Middle frontal gyrus (tissue), 1 donor: Measurements from ENCODE around the gene LENEP.

Experiments
- DNase-seq: peaks from one replicate; pipeline ENCODE4 v3.0.0-alpha.2; 2015; ENCODE audit warnings: low spot score; ENCODE audit errors: extremely low spot score

Gene LENEP

GRCh38 chr1:155010211-155010918, 17.0 kb downstream of the LENEP start:
- DNase-seq: no peak

DNA sequence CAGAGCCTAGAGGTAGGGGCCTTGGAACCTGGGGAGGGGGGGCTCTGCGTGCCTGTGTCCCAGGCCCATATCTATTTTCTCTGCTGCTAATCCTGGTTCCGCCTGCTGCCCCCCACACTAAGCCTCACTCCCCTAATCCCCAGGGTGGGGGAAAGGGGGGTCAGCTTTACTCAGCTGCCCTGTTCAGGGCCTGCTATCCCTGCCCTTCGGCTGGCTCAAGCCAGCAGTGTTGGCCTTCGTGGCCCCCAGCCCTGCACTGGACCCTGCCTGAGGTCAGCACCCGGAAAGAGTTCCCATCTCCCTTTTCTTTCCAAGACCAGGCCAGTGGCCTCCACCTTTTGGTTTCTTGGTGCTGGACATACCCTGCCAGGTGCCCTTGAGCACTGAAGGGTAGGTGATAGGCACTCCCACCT, 17.6 kb downstream of the LENEP start:
- DNase-seq: no peak

GRCh38 chr1:155011437-155012025, 18.1 kb downstream of the LENEP start:
- DNase-seq: no peak

GRCh38 chr1:155012026-155012546, 18.7 kb downstream of the LENEP start:
- DNase-seq: peak; percentile 54

DNA sequence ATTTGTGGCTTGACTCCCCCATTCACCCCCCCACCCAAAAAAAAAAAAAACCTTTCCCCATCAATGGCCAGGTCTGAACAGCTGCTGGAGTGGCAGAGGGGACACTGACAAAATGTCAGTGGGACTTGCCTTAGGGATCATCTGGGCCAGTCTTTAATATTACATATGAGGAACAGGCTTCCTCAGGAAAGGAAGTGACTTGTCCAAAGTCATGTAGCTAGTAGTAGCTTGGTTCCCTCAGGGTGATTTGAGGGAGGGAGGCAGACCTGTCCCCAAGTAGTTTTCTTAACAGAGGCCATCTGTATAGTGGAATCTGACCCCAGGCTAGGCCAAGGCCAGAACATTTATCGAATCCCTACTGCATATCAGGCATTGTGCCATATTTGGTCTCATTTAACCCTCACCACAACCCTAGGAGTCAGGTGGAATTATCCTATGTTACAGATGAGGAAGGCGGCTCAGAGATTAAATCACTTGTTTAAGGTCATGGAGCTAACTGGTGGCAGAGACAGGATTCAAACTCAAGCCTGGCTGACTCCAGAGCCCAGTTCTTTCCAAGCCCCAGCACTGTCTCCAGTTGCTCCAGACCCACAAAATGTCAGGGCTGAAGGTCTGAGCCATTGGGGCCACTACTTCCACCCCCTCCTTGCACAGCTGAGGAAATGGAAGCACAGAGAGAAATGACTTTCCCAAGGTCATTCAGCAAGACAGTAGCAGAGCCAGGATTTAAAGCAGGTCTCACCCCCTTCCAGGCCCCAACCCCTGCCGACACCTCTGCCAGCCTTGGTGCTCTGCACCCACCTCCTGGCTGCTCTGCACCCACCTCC, 19.6 kb downstream of the LENEP start:
- no peak for DNase-seq

DNA sequence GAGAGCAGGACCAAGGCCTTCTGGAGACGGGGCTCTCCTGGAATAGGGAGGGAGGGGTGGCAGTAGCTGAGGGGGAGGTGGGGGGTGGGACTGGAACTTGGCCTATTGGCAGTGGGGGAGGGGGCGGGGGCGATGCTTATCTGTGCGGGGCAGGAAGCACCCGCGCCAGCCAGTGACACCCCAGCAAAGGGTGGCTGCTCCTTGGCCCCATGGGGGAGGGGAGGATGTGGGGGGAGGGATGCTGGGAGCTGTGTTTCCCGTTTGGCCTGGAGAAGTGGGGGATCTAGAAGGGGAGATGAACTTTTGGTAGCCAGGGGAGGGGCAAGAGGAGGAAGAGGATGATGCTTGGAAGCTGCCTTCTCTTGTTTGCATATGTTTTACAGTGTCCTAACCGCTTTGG, 20.2 kb downstream of the LENEP start:
- DNase-seq: no peak

DNA sequence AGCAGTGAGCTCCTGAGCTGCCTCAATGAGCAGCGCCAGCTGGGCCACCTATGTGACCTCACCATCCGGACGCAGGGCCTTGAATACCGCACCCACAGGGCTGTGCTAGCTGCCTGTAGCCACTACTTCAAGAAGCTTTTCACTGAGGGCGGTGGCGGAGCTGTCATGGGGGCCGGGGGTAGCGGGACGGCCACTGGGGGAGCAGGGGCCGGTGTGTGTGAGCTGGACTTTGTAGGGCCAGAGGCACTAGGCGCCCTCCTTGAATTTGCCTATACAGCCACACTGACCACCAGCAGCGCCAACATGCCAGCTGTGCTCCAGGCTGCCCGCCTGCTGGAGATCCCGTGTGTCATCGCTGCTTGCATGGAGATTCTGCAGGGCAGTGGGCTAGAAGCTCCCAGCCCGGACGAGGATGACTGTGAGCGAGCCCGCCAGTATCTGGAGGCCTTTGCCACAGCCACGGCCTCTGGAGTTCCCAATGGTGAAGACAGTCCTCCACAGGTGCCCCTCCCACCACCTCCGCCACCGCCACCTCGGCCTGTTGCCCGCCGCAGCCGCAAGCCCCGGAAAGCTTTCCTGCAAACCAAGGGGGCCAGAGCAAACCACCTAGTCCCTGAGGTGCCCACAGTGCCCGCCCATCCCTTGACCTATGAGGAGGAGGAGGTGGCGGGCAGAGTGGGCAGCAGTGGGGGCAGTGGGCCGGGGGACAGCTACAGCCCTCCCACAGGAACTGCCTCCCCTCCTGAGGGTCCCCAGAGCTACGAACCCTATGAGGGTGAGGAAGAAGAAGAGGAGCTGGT, 21.5 kb downstream of the LENEP start:
- no peak for DNase-seq

DNA sequence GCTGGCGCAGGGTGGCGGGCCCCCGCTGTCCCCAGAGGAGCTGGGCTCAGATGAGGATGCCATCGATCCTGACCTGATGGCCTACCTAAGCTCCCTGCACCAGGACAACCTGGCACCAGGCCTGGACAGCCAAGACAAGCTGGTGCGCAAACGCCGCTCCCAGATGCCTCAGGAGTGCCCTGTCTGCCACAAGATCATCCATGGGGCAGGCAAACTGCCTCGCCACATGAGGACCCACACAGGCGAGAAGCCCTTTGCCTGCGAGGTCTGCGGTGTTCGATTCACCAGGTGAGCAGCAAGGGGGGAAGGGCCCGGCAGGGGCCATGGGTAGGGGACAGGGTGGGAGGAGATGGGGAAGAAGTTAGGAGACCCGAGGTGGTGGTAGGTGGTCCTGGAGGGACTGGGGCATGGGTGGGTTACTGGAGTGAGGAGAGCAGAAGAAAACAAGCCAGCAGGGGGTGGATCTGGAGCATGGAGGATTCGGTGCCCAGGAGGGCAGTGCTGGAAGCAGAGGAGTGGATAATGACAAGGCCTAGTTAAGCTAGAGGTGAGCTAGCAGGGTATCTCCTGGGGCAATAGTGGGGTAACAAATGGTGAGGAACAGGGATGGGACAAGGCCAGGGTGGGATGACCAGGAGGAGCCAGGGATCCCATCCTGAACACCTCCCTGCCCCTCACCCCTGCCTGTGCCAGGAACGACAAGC, 22.3 kb downstream of the LENEP start:
- DNase-seq: no peak

- no peak for DNase-seq
Measured at GRCh38 chr1:155016231-155016831, 22.9 kb downstream of the LENEP start.

GRCh38 chr1:155017041-155017945, 23.9 kb downstream of the LENEP start:
- peak; percentile 69 for DNase-seq

GRCh38 chr1:155017946-155018316, 24.5 kb downstream of the LENEP start:
- no peak for DNase-seq

- DNase-seq: no peak
Measured at GRCh38 chr1:155018617-155019348, 25.4 kb downstream of the LENEP start.

- DNase-seq: no peak
Measured at GRCh38 chr1:155019377-155020245, 26.2 kb downstream of the LENEP start.

GRCh38 chr1:155022136-155022926, 28.9 kb downstream of the LENEP start:
- DNase-seq: no peak

DNA sequence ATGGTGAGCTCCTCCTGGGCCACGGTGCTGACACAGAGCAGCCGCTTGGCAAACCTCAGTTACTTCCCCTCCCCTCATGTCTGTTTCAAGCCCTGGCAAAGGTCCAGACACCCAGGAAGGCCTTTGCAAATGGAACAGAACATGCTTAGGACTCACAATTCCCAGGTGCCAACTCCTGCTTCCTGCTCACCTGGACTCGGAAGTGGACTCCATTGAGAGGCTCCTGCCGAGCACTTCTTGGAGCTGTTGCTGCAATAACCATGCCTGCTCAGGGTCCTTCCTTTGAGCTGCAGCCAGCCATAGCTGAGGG, 29.5 kb downstream of the LENEP start:
- no peak for DNase-seq

DNA sequence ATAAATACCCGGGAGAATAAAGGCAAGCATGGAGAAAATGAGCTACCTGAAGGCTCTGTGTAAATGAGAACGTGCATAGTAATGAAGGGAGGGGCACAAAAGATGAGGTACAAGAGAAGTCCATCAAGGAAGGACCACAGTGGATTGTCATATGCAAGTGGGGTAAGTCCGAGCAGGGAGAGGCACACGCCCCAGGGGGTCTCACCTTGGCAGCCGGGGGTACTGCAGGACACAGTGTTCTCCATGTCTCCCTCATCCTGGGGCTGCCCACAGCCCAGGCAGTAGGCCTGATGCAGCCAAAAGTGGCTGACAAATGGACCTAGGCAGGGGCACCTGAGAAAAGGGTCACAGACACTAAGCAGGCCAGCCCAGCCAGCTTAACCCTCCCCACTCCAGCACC, 30.2 kb downstream of the LENEP start:
- DNase-seq: no peak

DNA sequence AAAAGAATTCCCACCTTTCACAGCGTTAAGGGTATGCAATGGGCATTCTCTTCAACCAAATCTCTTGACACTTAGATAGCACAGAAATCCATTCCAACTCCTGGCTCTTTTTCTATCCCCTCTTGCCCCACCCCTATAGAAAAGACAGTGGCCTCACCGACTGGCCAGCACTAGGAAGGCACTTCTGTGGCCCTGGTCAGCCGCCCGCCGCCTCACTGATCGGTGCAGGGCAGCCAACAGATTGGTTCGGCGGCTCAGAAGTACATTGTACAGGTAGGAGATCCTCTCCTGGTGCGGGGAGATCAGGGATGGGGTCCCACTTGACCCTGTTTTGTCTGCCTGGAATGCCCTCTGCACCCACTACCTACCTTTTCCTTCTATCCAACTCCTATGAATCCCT, 30.9 kb downstream of the LENEP start:
- no peak for DNase-seq
